Measurements from ENCODE around the gene PRSS21.

PRSS21 gene

DNA sequence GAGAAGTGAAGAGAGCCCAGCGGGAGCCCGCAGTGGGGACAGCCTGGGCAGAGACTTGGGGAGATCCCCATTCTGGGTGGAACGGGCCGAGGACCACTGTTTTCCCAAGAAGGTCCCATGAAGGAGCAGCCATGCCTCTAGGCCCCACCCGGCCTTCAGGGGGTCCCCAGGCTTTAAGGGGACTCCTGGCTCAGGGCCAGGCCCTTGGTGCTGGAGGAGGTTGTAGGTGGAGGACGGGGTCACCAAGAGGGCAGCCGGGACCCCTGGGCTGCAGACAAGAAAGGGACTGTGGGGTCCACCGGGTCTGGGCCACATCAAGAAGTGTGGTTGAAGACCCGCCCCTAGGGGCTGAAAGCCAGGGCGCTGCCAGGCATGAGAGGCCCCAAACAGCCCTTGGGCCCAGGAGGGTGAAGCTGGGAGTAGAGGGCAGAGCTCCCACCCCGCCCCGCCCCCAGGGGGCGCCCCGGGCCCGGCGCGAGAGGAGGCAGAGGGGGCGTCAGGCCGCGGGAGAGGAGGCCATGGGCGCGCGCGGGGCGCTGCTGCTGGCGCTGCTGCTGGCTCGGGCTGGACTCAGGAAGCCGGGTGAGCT lies at the start of gene PRSS21:
PRSS21 (plus strand) TSS at position 487 of the 589 bp plus-strand sequence; CDS start at position 519, 32 bp downstream.
- peak in 1 of 2 donors; percentile 20 for DNase-seq (ENCODE audit: extremely low read depth in 1 of 2, low read depth in 1 of 2)

DNA sequence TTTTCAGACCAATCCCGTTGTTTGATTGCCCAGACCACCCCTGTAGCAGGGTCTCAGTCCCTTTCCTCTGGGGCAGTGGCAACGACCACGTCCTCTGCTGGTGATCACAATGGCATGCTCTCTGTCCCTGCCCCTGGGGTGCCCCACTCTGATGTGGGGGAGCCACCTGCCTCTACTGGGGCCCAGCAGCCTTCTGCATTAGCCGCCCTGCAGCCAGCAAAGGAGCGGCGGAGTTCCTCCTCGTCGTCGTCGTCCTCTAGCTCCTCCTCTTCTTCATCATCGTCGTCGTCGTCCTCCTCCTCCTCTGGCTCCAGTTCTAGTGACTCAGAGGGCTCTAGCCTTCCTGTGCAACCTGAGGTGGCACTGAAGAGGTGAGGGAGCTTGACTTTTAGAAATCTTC lies 49.1 kb upstream of the PRSS21 start:
- no peak for DNase-seq (ENCODE audit: extremely low read depth in 1 of 2, low read depth in 1 of 2)

- DNase-seq (ENCODE audit: extremely low read depth in 1 of 2, low read depth in 1 of 2): no peak
Measured at GRCh38 chr16:2768403-2769089, 48.5 kb upstream of the PRSS21 start.

DNA sequence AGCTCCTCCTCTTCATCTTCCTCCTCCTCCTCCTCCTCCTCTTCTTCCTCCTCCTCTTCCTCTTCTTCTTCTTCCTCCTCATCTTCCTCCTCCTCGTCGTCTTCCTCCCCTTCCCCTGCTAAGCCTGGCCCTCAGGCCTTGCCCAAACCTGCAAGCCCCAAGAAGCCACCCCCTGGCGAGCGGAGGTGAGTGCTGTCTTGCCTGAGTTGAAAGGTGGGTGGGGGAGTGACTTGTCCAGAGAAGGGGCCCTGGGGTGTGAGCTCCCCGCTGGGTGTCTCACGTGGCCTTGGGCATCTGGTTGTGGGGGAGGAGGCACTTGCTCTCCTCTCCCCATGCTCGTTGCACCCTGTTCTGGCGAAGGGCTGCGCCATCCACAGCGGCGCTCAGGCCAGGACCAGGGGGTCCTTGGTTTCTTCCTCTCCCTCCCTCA lies 47.9 kb upstream of the PRSS21 start:
- DNase-seq (ENCODE audit: extremely low read depth in 1 of 2, low read depth in 1 of 2): no peak

DNA sequence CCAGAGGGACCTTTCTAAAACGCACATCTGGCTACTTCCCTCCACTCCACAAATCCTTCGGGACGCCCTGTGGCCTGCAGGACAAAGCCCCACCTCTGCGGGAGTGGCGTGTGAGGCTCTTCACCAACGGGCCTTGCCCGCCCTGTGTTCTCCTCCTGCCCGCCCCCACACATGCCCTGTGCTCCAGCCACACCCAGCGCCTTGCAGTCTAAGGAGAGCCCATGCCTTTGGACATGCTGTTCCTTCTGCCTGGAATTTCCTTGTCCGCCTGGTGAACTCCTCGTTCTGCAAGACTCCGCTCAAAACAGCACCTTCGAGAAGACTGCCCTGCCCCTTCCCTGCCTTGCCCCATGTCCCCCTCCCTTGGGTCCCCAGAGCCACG lies 47.4 kb upstream of the PRSS21 start:
- no peak for DNase-seq (ENCODE audit: extremely low read depth in 1 of 2, low read depth in 1 of 2)

DNA sequence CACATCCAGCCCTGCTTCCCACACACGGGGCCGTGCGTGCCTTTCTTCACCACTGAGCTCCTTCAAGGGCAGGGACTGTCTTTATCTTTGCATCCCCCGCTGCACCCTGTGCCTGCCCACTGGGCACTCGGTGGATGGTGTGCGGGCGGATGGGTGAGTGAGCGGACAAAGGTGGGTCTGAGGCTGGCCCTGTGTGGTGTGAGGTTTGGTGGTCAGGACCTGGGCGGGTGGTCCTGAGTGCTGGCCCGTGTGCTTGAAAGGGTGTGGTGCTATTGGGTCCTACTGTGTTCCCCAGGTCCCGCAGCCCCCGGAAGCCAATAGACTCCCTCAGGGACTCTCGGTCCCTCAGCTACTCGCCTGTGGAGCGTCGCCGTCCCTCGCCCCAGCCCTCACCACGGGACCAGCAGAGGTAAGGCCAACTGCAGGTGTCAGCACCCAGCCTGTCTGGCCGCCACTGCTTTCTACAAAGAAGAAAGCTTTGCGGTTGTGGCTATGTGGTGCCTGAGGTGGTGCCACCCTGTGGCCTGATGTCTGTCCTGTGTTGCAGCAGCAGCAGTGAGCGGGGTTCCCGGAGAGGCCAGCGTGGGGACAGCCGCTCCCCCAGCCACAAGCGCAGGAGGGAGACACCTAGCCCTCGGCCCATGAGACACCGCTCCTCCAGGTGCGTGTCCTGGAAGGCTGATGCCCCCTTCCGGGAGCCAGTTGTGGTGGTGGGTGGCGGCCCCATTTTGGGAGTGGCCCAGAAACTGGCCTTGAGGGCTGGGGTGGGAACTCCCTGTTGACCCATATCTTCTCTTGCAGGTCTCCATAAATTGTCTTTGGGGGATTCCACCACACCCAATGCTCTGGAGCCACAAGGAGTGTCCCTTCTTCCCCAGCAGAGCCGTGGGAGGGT lies 46.7 kb upstream of the PRSS21 start:
- no peak for DNase-seq (ENCODE audit: extremely low read depth in 1 of 2, low read depth in 1 of 2)

- DNase-seq (ENCODE audit: extremely low read depth in 1 of 2, low read depth in 1 of 2): no peak
Measured at GRCh38 chr16:2771496-2772402, 45.3 kb upstream of the PRSS21 start.

- no peak for DNase-seq (ENCODE audit: extremely low read depth in 1 of 2, low read depth in 1 of 2)
Measured at GRCh38 chr16:2773188-2773968, 43.7 kb upstream of the PRSS21 start.

GRCh38 chr16:2774161-2774891 lies 42.7 kb upstream of the PRSS21 start:
- no peak for DNase-seq (ENCODE audit: extremely low read depth in 1 of 2, low read depth in 1 of 2)

- no peak for DNase-seq (ENCODE audit: extremely low read depth in 1 of 2, low read depth in 1 of 2)
Measured at GRCh38 chr16:2775131-2775716, 41.8 kb upstream of the PRSS21 start.

DNA sequence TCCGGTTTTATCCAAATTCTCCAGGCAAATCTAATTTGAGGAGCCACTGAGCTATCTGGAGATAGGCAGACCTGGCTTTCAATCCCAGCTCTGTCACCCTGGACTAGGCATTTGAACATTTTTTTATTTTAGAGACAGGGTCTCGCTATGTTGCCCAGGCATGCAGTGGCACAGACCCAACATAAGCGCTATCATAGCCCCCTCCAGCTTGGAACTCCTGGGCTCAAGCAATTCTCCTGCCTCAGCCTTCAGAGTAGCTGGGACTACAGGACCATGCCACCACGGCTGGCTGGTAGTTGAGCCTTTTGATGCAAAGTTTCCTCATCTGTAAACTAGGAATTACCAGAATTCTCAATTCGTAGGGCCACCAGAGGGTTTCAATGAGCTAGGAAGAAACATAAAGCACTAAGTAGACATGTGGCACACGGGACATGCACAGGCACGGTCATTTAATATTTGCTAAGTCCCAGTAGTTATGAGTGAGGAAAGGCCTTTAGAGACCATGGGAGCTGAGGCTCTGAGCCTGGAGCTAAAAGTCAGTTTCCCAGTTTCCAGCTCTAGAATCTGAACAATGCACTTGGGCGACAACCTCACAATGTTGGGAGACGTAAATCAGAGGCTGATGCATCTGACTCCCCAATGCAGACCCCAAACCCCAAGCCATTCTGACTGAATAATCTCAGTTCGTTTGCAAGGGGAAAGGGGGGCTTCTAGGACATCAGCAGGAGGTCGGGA lies 41.1 kb upstream of the PRSS21 start:
- no peak for DNase-seq (ENCODE audit: extremely low read depth in 1 of 2, low read depth in 1 of 2)

GRCh38 chr16:2776500-2777139 lies 40.4 kb upstream of the PRSS21 start:
- no peak for DNase-seq (ENCODE audit: extremely low read depth in 1 of 2, low read depth in 1 of 2)

- peak; percentile 75 to 85 for DNase-seq (ENCODE audit: extremely low read depth in 1 of 2, low read depth in 1 of 2)
Measured at GRCh38 chr16:2777231-2777902, 39.7 kb upstream of the PRSS21 start, which contains the start of gene ELOB. ELOB (minus strand) TSS chr16:2777280; CDS start chr16:2777239, 41 bp downstream.

DNA sequence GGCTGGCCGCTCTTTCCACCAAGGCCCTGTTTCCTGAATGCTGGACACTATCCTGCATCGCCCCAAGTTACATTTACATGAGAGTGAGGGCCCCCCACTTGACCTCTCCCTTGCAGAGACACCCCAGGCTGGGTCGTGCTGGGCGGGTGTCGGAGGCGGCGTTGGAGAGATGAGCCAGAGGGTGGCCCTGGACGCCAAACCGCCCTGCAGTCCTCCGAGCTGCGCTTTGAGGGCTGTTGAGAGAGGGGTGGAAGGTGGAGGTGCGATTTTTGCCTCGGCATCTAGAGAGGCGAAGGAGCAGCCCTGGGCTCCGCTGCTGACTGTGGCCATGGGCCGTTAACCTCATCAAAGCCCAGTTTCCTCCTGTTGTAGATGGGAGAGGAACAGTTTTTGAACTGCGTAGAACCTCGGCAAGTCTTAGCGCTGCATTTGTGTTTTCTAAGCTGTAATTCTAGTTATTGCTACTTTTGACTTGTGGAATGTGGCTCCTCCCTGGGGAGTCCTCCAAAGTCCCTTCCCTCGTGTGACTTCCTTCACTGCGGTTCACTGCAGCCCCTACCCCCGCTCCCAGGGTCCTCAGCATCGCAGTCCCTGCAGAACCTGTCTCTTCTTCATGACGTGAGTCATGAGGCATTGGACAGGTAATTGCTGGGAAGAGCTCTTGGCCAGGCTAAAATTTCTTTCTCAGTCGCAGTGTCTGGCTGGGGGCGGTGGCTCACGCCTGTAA lies 39.0 kb upstream of the PRSS21 start:
- no peak for DNase-seq (ENCODE audit: extremely low read depth in 1 of 2, low read depth in 1 of 2)

GRCh38 chr16:2778630-2778958 lies 38.4 kb upstream of the PRSS21 start:
- DNase-seq (ENCODE audit: extremely low read depth in 1 of 2, low read depth in 1 of 2): no peak

- no peak for DNase-seq (ENCODE audit: extremely low read depth in 1 of 2, low read depth in 1 of 2)
Measured at GRCh38 chr16:2779151-2779920, 37.7 kb upstream of the PRSS21 start.
